ENCODE measurements around the gene ERC2. TPM values are rescaled to one million over a fixed set of nuclear protein-coding genes. Genes with fewer than 3 reads are reported as not detected.

ERC2 gene
- total and polyA plus RNA-seq, 2 of the 8 experiments (the other 6 are each of a cell fraction or from before 2014, with no cell fraction given): 16.4 to 22.8 TPM

DNA sequence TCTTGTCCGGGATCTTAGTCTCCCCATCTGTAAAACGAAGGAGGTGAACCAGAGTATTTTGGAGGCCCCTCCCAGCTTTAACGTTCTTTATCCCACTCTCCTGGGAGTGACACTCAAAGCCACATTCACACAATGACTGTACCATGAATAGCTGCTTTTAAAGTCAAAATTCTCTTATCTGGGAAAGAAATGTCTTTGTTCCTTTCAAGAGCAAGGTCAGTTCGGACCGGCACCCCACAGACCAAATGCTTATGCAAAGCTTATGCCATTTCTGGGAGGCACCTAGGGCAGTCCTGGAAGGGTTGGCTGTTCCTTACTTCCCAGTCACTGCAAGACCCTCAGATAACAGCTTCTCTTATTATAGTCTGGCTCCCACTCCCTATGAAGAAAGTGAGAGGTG is 927.7 kb downstream of the ERC2 start:
- no peaks in the 10 kb centered on the region for H3K79me2 ChIP-seq (ENCODE audit: control insufficient read depth in 1 of 2, insufficient read depth in 2 of 2, low read length in 2 of 2)
- no peak overlapping the region for H3K9ac ChIP-seq (replicated peaks in 1 of 4; ENCODE audit: extremely low read depth in 1 of 4, low read depth in 3 of 4, low read length in 3 of 4)
- H3K4me2 ChIP-seq (ENCODE audit: insufficient read depth in 1 of 2, low read depth in 2 of 2, low read length in 2 of 2): peak overlapping the region; percentile 18 to 21; a peak in 3 of 4 replicates
- no peak overlapping the region for H2BK20ac ChIP-seq (ENCODE audit: low read length)
- no peak overlapping the region for H3K23ac ChIP-seq (ENCODE audit: insufficient read length)
- H3K56ac ChIP-seq (replicated peaks; ENCODE audit: insufficient read length, low read depth, low read length): no peak overlapping the region
- H2BK5ac ChIP-seq (ENCODE audit: low read depth, low read length): no peak overlapping the region
- no peak overlapping the region for H3K14ac ChIP-seq (ENCODE audit: insufficient read length)
- peak overlapping the region in 1 of 4 experiments; percentile 6; a peak in 1 of 8 replicates for H3K4me3 ChIP-seq (ENCODE audit: extremely low read depth in 1 of 4, insufficient read depth in 2 of 4, low read depth in 3 of 4, low read length in 4 of 4)
- no peak overlapping the region for H2AFZ ChIP-seq (ENCODE audit: low read length)
- H4K8ac ChIP-seq (ENCODE audit: extremely low read depth, insufficient read depth, low read length): no peak overlapping the region
- H3K18ac ChIP-seq (ENCODE audit: extremely low read depth, low read length): peak overlapping the region; percentile 56; the same call in 1 of the 2 replicates
- no peak overlapping the region for H2BK120ac ChIP-seq (replicated peaks; ENCODE audit: low read depth, low read length)
- H2AK5ac ChIP-seq (ENCODE audit: low read depth, low read length): no peak overlapping the region
- H2BK12ac ChIP-seq (ENCODE audit: low read depth, low read length): no peak overlapping the region
- H3K23me2 ChIP-seq (ENCODE audit: low read depth, low read length): no peaks in the 10 kb centered on the region
- H3K9me3 ChIP-seq (ENCODE audit: insufficient read depth in 2 of 2, low read depth in 1 of 2, low read length in 1 of 2): no peaks in the 10 kb centered on the region
- POLR2A ChIA-PET (ENCODE audit: partially characterized antibody): interaction anchor here (0.7 kb wide), 1 partner anchor 29 kb away, joined by 3 read pairs; no protein-coding TSS in a partner anchor
- H3K36me3 ChIP-seq (ENCODE audit: control insufficient read depth in 2 of 4, insufficient read depth in 4 of 4, low read length in 3 of 4): no peaks in the 10 kb centered on the region
- H3K79me1 ChIP-seq (ENCODE audit: low read depth, low read length): no peaks in the 10 kb centered on the region
- no peak overlapping the region for H3K4ac ChIP-seq (replicated peaks; ENCODE audit: insufficient read length, low read depth, low read length)
- CTCF ChIA-PET (ENCODE audit: partially characterized antibody): interaction anchor here (0.8 to 2.0 kb wide), 9 partner anchors 9 to 177 kb away, joined by 3 to 8 read pairs (median 3); no protein-coding TSS in a partner anchor
- no peaks in the 10 kb centered on the region for H4K20me1 ChIP-seq (replicated peaks in 1 of 2; ENCODE audit: control insufficient read depth in 1 of 2, insufficient read depth in 2 of 2, low read length in 2 of 2)
- DNase-seq (ENCODE audit: low read depth in 1 of 2, low spot score in 2 of 2) (no peak), FAIRE-seq (peak; percentile 28)
- no peak overlapping the region for H2BK15ac ChIP-seq (ENCODE audit: low read length)
- 24% methylated on average over 5 of the region's 5 CpGs; no CpG with 5 or more reads in 1 of the 2 experiments for WGBS, 2 experiments (ENCODE audit: extremely low coverage in 1 of 2, insufficient coverage in 1 of 2, insufficient read length in 1 of 2, insufficient replicate concordance in 2 of 2, low coverage in 1 of 2, low lambda C conversion rate in 2 of 2, missing lambda C conversion rate in 1 of 2)
- H3K4me1 ChIP-seq (replicated peaks in 1 of 4; ENCODE audit: control insufficient read depth in 3 of 4, insufficient read depth in 4 of 4, low read length in 3 of 4): peaks cover 4 to 16% (median 9%) of the 10 kb centered on the region in 4 experiments
- H4K91ac ChIP-seq (replicated peaks; ENCODE audit: insufficient read length, low read length): no peak overlapping the region
- no peak overlapping the region for H3K27ac ChIP-seq (ENCODE audit: low read depth, low read length)
- H3K27me3 ChIP-seq (replicated peaks in 1 of 4; ENCODE audit: control insufficient read depth in 3 of 4, extremely low read depth in 1 of 4, insufficient read depth in 3 of 4, low read length in 3 of 4): peaks cover 0 to 4% (median 0%) of the 10 kb centered on the region in 4 experiments; a peak in 1 of 7 replicates
- H4K5ac ChIP-seq (ENCODE audit: insufficient read length, low read depth, low read length): no peak overlapping the region
- TF ChIP-seq CBX8 (IDR thresholded peaks at IDR 0.05; ENCODE audit: borderline replicate concordance, low read depth, low read length): no peak
- TF ChIP-seq SUZ12 (IDR thresholded peaks at IDR 0.05; ENCODE audit: low read length): no peak
- TF ChIP-seq EZH2 (IDR thresholded peaks at IDR 0.05; ENCODE audit: low read depth, low read length, severe bottlenecking): no peak
- no peak for TF ChIP-seq EGR1 (IDR thresholded peaks at IDR 0.05; ENCODE audit: borderline replicate concordance, low read depth, low read length)
- no peak for TF ChIP-seq RAD21 (IDR thresholded peaks at IDR 0.05 in 1 of 2, conservative IDR thresholded peaks at IDR 0.05 in 1 of 2; ENCODE audit: low read depth in 2 of 2, low read length in 2 of 2)
- TF ChIP-seq, protein P1, sequence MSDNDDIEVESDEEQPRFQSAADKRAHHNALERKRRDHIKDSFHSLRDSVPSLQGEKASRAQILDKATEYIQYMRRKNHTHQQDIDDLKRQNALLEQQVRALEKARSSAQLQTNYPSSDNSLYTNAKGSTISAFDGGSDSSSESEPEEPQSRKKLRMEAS (IDR thresholded peaks at IDR 0.05): no peak
- TF ChIP-seq BACH1 (IDR thresholded peaks at IDR 0.05; ENCODE audit: low read length): no peak
- TF ChIP-seq, protein P2, sequence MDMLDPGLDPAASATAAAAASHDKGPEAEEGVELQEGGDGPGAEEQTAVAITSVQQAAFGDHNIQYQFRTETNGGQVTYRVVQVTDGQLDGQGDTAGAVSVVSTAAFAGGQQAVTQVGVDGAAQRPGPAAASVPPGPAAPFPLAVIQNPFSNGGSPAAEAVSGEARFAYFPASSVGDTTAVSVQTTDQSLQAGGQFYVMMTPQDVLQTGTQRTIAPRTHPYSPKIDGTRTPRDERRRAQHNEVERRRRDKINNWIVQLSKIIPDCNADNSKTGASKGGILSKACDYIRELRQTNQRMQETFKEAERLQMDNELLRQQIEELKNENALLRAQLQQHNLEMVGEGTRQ (IDR thresholded peaks at IDR 0.05; ENCODE audit: low read length): no peak
- no peak for TF ChIP-seq SIX5 (IDR thresholded peaks at IDR 0.05; ENCODE audit: low read depth, low read length)
- no peak for TF ChIP-seq CREB1 (IDR thresholded peaks at IDR 0.05)
- no peak for TF ChIP-seq CEBPB (IDR thresholded peaks at IDR 0.05; ENCODE audit: low read depth, low read length)
- no peak for TF ChIP-seq KDM5A (IDR thresholded peaks at IDR 0.05; ENCODE audit: low read length)
- no peak for TF ChIP-seq RXRA (IDR thresholded peaks at IDR 0.05; ENCODE audit: insufficient read depth, low read depth, low read length)

All from H1 (cell line).